Measurements from ENCODE around the gene ADCY7.

Gene ADCY7

DNA sequence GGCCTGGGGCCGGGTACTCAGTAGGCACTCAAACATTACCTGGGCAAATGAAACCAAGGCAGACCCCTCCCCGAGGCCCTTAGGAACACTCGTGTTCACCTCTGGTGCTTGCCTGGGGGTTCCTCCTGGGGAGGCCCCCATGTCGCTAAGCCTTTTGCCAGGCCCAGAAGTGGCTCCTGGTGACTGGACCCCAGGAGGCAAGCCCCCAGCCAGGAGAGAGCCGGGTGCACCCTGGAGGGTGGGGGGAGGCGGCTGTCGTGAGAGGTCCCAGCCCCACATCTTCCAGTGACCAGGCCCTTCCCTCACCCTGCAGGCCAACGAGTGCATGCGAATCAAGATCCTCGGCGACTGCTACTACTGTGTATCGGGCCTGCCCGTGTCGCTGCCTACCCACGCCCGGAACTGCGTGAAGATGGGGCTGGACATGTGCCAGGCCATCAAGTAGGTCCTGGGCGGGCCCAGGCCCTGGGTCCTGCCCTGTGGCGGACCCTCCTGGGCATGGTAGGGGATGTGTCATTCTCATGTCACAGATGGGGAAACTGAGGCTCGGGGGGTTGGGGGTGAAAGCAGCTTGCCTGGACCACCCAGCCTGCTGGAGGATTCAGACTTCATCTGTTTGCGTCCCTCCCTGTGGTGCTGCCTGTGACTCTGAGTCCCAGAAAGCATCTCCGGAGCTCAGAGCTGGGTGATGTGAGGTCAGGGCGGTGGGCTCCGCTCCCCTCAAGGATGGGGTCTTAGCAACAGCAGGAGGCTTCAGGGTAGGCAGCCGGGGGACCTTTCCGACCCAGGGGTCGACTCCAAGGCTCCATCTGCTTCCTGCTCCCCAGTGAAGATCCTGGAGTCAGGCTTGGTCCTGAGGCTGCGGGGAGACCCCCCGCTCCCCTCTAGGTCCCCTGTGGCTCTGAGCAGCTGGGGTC, 32.5 kb downstream of the ADCY7 start:
- no peak for DNase-seq (ENCODE audit: low spot score)

DNA sequence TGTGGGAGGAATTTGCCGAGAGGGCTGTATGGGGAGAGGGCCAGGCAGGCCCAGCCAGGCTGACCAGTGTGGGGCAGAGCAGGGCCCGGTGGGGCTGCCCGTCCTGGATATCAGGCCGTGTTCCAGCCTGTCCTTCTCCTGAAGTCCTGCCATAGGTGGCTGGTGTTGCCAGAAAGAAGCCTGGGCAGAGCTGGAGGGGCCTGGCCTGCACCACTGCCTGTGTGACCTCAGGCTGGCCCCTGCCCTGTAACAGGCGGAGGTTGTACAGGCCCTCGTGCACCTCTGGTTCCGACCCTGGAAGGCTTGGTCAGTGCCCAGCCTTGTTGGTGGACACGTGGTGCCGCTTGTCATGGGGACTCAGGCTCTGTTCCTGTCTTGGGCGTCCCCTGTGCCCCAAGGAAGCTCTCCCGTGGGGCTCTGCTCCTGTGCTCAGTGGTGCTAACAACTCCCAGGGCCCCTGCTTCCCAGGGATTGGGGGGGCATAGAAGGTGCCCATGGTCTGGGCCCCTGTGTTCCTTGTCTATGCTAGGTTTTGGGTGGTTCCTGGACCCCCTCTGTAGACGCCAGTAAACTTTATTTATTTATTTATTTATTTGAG, 33.3 kb downstream of the ADCY7 start:
- DNase-seq (ENCODE audit: low spot score), result no peak

DNA sequence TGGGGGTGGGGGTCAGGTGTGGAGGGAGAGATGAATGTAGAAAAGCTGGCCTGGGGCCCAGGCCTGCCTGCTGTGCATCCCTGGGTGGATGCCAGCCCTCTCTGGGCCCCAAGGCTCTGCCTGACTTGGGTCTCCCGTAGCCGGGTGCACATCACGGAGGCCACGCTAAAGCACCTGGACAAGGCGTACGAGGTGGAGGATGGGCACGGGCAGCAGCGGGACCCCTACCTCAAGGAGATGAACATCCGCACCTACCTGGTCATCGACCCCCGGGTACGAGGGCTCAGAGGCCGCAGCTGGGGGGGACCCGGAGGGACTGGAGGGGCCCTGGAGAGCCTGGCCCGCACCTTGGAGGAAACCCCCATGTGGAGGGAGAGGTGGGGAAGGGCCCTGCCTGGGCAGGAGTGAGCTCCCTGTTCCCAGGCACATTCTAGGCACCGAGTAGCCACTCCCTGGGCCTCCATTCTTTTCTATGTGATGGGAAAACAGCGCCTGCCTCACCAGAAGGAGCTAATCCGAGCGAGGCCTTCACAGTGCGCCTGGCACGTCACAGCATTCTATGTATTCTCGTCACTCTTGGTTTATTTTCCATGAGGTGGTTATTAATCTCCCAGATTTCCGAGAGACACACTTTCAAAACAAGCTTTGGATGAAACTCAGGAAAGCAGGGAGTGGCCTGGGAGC, 34.7 kb downstream of the ADCY7 start:
- DNase-seq (ENCODE audit: low spot score), result no peak

DNA sequence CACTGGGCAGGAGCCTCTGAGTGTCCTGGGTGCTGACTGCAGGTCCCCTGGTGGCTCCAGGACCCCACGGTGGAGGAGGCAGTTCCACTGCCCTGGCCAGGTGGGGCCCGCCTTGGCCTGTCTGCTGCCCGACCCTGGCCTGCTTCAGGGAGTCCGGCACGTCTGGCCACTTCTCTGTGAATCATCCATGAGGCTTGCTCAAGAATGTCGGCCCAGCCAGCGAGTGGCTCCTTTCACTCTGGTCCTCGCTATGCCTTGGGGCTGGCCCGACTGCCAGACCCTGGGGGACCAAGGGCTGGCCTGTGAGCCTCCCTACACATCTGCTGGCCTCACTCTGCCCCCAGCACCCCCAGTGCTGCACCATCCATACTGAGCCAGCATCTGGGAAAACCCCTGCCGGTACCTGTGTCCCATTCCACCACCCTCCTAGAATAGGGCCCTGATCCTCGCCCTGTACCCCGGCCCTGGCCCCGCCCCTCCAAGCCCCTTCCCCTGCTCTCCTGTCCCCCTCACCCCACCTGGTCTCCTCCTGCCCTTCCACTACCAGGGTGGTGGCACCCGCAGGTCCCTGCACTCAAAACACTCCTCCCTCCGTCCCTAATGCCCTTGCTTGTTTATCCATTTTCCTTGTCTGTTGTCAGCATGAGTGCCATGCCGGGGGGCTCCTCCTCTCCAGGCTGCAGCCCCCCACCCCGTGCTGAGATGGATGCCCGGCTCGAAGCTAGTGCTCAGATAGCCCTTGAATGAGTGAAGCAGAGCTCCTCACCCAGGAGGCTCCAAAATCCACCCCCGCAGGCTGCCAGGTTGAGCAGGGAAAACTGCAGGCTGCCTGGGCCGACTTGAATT, 35.5 kb downstream of the ADCY7 start:
- DNase-seq (ENCODE audit: low spot score), result no peak

DNA sequence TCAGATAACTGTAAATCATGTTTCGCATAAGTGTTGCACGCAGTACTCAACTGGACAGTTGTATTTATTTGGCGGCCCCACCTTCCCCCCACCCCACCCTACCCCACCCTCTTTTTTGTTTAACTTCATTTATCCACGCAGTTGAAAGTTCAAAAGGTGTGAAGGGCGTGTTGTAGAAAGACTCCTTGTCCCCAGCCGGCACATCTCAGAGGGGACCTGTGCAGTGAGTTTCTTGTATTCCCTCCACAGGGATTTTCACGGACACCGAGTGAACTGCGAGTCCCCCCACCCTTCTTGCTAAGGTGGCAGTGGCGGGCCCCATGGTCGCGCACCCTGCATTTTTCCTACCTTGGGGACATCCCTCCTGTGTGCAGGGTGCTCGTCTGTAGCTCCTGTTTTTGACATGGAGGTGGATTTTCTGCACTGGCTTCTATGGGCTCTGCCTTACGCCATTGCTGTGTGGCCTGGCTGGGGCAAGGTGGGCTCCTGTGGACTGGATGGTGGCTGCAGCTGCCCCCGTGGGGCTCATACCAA, 36.2 kb downstream of the ADCY7 start:
- no peak for DNase-seq (ENCODE audit: low spot score)

- DNase-seq (ENCODE audit: low spot score), result no peak
Measured at GRCh38 chr16:50303041-50303604, 36.8 kb downstream of the ADCY7 start.

DNA sequence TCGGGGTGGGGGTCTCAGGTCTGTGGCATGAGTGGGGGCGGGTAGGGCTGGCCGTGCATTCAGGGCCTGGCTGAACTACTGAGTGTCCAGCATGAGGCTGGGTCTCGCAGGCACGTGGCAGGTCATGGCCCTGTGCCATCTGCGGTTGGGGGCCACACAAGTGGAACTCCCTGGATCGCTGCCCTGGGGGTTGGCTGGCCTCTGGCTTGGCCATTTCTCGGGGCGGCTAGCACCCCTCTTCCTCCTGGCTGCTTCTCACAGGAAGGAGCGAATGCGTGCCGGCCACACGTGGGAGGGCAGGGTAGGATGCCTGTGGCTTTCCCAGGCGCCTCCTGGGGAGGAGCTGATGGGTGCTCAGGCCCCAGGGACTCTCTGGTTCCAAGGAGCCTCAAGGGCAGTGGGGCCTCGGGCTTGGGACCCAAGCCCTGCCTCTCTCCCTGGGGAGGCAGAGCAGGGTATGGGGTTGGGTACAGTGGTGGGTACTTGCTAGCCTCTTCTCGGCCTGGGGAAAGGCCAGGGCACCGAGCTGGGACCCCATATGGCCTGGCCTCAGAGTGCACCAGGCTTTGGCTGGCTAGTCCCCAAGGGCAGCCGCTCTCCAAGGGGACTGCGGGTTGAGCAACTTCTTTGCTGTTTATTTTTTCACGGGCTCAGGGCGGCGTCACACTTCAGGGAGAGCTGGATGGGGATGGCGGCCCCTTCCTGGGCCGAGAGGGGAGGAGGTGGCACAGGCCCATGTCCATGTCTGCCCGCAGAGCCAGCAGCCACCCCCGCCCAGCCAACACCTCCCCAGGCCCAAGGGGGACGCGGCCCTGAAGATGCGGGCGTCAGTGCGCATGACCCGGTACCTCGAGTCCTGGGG, 37.5 kb downstream of the ADCY7 start:
- no peak for DNase-seq (ENCODE audit: low spot score)

- DNase-seq (ENCODE audit: low spot score), result no peak
Measured at GRCh38 chr16:50304467-50305440, 38.4 kb downstream of the ADCY7 start.

GRCh38 chr16:50305441-50306061, 39.2 kb downstream of the ADCY7 start:
- no peak for DNase-seq (ENCODE audit: low spot score)

DNA sequence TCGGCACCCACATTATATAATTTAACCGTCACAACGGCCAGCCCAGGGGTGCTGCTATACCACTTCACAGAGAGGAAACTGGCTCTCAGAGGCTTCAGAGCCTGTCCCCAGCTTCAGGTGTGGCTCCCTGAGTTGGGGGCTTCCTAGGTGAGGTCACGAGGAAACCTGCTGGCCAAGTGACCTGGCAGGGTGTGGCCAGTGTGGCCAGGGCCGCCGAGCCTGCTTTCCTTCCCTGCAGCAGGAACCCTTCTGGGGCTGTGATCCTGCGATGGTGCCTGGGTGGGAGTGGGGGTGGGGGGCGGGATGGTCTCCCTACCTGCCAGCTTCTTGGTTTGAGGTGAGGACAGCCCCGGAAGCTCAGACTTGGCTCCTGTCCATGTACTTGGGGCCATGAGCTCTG, 39.9 kb downstream of the ADCY7 start:
- DNase-seq (ENCODE audit: low spot score), result no peak

- no peak for DNase-seq (ENCODE audit: low spot score)
Measured at GRCh38 chr16:50308237-50308965, 42.0 kb downstream of the ADCY7 start.

GRCh38 chr16:50309156-50309526, 42.8 kb downstream of the ADCY7 start:
- no peak for DNase-seq (ENCODE audit: low spot score)

DNA sequence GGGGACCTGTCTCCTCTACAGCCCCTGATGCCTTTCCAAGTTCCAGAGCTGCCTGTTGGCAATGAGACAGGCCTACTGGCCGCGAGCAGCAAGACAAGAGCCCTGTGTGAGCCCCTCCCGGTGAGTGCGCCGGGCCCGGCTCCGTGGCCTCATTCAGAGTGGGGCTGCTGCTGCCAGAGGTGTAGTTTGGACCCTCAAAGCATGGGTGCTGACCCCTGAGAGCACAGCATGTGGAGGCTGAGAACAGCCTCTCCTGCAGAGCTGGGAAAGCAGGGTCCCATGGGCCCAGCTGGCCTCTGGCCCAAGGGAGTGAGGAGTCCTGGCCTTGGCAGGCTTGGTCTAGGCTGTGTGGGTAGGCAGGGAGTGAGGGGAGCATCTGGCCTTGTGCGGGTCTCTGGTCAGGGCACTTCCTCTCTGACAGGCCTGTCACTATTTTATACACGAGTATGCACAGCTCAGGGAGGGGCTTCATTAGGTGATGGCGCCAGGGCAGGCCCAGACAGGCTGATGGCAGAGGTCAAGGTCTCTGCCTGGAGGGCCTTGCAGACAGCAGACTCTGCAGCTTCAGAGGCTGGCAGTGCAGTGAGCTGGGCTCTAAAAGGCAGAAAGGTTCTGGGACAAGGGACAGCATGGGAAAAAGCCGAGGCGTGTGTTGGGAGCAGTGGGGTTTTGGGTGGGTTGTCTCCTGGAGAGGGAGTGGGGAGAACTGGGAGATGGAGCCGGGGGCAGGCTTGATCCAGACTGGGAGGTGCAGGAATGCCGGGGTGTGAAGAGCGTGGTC, 43.4 kb downstream of the ADCY7 start:
- DNase-seq (ENCODE audit: low spot score), result no peak

GRCh38 chr16:50310308-50311133, 44.2 kb downstream of the ADCY7 start:
- no peak for DNase-seq (ENCODE audit: low spot score)

DNA sequence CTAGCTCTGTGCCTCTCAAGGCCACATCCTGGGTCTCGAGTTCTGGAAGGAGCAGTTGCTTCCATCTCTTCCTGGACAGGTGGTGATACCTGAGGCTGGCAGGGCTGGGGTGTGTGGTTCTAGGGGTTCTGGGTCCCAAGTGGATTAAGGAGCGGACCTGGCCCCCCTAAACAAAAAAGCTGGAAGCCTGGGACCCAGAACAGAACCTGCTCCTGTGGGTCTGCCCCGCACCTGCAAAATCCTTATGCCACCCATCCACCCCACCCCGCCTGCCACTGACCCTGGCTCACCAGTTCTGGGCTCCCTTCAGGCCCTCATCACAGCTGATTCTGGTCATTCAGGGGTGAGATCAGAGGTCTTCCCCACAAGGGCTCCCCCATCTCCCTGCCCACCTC, 44.8 kb downstream of the ADCY7 start:
- no peak for DNase-seq (ENCODE audit: low spot score)

DNA sequence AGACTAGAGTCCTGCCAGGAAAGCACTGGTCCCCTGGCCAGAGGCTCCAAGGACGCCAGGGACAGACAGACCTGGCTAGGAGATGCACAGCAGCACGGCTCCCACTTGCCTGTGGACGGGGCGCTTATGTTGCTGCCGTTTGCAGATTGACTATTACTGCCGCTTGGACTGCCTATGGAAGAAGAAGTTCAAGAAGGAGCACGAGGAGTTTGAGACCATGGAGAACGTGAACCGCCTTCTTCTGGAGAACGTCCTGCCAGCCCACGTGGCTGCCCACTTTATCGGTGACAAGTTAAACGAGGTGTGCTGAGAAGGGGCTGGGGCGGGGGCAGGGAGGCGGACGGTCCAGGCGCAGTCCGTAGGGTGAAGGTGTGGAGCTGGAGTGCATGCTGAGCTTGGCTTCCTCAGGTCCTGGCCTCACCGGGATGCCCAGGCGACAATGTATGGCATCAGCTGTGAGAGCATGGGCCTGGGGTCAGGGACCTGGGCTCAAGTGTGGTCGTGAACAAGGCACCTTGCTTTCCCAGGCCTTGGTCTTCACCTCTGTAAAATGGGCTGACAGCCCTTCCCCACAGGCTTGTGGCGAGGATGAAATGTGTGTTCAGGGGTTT, 45.6 kb downstream of the ADCY7 start:
- no peak for DNase-seq (ENCODE audit: low spot score)

Measured in putamen (tissue), 1 donor.